Breast epithelium (tissue), 3 donors: ENCODE measurements around the gene ZNF627. TPM values are rescaled to one million over a fixed set of nuclear protein-coding genes. Genes with fewer than 3 reads are reported as not detected.

Experiments
- total RNA-seq, 3 donors: library from RNA; depleted of rRNA; stranded (reverse); fragments of >200 nt; gene quantifications; one replicate each; pipeline ENCODE4 v1.1.0, GENCODE V29; 2016

ZNF627 gene
- total RNA-seq, 3 donors from 2014 or later = 8.5 to 35.4 (median 23.3) TPM

Other genes starting within 250 kb of the ZNF627 start
- gene PLPPR2, start 242.1 kb upstream of the ZNF627 start, total RNA-seq = 10 to 100 TPM in 2 of 3 donors, 1 to 10 TPM in 1; 7.7 to 19.0 (median 11.3) TPM
- 1 to 10 TPM; 1.1 to 2.6 (median 2.2) TPM for gene SWSAP1, start 222.8 kb upstream of the ZNF627 start, total RNA-seq
- gene EPOR, start 213.2 kb upstream of the ZNF627 start, total RNA-seq = 1 to 10 TPM; 2.9 to 6.2 (median 4.1) TPM
- gene RGL3, start 178.2 kb upstream of the ZNF627 start, total RNA-seq = 10 to 100 TPM in 1 of 3 donors, 1 to 10 TPM in 2; 3.7 to 18.4 (median 9.8) TPM
- under 1 TPM in 2 of 3 donors, not detected in 1; 0.33 to 0.59 TPM for gene ODAD3, start 162.4 kb upstream of the ZNF627 start, total RNA-seq
- gene PRKCSH, start 161.8 kb upstream of the ZNF627 start, total RNA-seq = 10 to 100 TPM; 69.5 to 95.9 (median 92.1) TPM
- gene ELAVL3, start 116.4 kb upstream of the ZNF627 start, total RNA-seq = not detected
- 10 to 100 TPM in 2 of 3 donors, 1 to 10 TPM in 1; 3.4 to 14.0 (median 10.8) TPM for gene ZNF653, start 91.6 kb upstream of the ZNF627 start, total RNA-seq
- gene ECSIT, start 68.3 kb upstream of the ZNF627 start, total RNA-seq = 10 to 100 TPM; 37.0 to 56.0 (median 53.6) TPM
- 100 to 1,000 TPM in 1 of 3 donors, 10 to 100 TPM in 1, 1 to 10 TPM in 1; 2.2 to 106 (median 74.3) TPM for gene CNN1, start 58.6 kb upstream of the ZNF627 start, total RNA-seq
- 10 to 100 TPM; 31.7 to 38.0 (median 37.3) TPM for gene ELOF1, start 38.3 kb upstream of the ZNF627 start, total RNA-seq
- gene ACP5, start 19.8 kb upstream of the ZNF627 start, total RNA-seq = 100 to 1,000 TPM in 1 of 3 donors, 10 to 100 TPM in 2; 33.4 to 101 (median 92.8) TPM
- 10 to 100 TPM; 10.4 to 20.9 (median 13.1) TPM for gene ZNF823, start 141.5 kb downstream of the ZNF627 start, total RNA-seq
- gene ZNF441, start 169.5 kb downstream of the ZNF627 start, total RNA-seq = 10 to 100 TPM in 2 of 3 donors, 1 to 10 TPM in 1; 7.7 to 17.6 (median 10.2) TPM
- gene ZNF491, start 201.0 kb downstream of the ZNF627 start, total RNA-seq = 1 to 10 TPM; 1.6 to 3.9 (median 3.2) TPM
- 10 to 100 TPM in 2 of 3 donors, 1 to 10 TPM in 1; 9.8 to 16.4 (median 16.0) TPM for gene ZNF440, start 216.8 kb downstream of the ZNF627 start, total RNA-seq